Measurements from ENCODE around the gene PDZD4.

PDZD4 gene

DNA sequence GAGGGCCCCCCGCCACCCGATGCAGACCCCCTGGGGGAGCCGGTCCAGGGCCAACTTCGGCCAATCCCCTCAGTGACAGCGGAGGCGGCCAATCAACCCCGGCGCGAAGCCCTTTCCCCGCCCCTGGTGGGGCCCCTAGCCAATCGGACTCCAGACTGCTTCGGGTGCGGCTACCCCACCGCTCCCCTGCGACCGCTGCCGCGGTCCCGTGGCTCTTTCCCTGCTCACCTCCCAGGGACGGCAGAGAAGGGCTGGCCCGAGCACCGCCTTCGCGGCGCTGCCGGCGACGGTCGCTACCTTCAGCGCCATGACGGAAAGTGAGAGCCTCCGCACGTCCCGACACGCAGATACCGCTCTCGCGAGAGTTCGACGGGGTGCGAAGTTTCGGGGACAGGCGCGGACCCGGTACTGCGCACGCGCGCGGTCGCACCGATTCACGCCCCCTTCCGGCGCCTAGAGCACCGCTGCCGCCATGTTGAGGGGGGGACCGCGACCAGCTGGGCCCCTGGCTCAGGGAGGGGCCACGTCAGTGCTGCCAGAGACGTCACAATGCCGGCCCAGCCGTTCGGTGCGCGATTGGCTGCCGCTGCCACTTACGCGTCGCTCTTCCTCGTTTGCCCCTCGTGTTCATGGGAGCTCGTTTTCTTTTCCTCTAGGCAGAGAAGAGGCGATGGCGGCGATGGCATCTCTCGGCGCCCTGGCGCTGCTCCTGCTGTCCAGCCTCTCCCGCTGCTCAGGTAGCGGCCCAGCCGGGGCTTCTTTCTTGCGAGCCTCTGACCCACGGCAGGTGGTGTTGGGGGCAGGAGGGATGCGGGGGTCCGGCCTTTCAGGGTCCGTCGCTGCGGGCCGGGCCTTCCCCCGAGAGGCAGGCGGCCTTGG lies 36.1 kb downstream of the PDZD4 start, which contains the start of the genes IDH3G and SSR4:
Gene IDH3G, minus strand, starts transcription at position 358 of the 879 bp plus-strand sequence. Its CDS starts 49 bp downstream, at position 309.
Gene SSR4, plus strand, starts transcription at position 651 of the 879 bp plus-strand sequence. Its CDS starts 20 bp downstream, at position 671.
- TF ChIP-seq JUND (IDR thresholded peaks at IDR 0.05; ENCODE audit: low read depth): no peak
- DNase-seq (ENCODE audit: low read depth in 1 of 2, low spot score in 1 of 2): peak; percentile 91 to 93
- in situ Hi-C loops (cut with HindIII; ENCODE audit: low pct_unique_long_range_greater_than_20kb, low sequenced_read_pairs): no loop called here

DNA sequence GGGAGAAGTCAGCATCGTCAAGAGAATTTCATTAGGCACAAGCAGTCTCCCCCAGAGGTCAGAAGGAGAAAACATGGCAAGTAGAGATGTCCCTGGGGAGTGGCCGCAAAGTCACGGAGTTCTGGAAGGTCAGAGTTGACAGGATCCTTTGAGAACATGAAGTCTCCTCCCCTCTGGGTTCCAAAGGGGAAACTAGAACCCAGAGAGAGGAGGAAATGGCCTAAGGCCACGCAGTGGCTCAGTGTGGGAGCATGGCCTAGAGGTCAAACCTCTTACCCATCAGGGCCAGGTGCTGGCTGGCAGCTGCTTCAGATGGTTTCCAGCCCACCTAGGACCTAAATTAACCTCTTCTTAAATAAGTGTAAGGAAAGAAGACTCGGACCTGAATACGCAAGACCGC lies 37.1 kb downstream of the PDZD4 start:
- TF ChIP-seq JUND (IDR thresholded peaks at IDR 0.05; ENCODE audit: low read depth): no peak
- in situ Hi-C loops (cut with HindIII; ENCODE audit: low pct_unique_long_range_greater_than_20kb, low sequenced_read_pairs): no loop called here
- no peak for DNase-seq (ENCODE audit: low read depth in 1 of 2, low spot score in 1 of 2)

DNA sequence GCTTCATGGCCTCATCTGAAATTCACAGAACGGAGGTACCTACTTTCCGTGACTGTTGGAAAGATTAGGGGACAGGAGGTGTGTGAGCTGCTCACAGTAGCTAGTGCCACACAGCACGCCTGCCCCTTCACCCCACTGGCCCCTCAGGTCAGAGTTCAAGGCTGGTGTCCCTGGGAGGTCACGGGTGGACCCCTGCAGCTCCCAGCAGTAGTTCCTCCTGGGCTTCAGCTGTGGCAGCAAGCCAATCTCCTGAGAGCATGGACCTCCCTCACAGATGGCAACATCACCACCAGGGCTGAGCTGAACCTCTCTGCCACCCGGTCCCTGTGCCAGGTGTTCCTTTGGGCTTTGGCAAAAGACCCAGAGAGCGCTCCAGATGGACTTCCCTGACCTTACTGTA lies 38.0 kb downstream of the PDZD4 start:
- no peak for TF ChIP-seq JUND (IDR thresholded peaks at IDR 0.05; ENCODE audit: low read depth)
- no peak for DNase-seq (ENCODE audit: low read depth in 1 of 2, low spot score in 1 of 2)
- in situ Hi-C loops (cut with HindIII; ENCODE audit: low pct_unique_long_range_greater_than_20kb, low sequenced_read_pairs): no loop called here

DNA sequence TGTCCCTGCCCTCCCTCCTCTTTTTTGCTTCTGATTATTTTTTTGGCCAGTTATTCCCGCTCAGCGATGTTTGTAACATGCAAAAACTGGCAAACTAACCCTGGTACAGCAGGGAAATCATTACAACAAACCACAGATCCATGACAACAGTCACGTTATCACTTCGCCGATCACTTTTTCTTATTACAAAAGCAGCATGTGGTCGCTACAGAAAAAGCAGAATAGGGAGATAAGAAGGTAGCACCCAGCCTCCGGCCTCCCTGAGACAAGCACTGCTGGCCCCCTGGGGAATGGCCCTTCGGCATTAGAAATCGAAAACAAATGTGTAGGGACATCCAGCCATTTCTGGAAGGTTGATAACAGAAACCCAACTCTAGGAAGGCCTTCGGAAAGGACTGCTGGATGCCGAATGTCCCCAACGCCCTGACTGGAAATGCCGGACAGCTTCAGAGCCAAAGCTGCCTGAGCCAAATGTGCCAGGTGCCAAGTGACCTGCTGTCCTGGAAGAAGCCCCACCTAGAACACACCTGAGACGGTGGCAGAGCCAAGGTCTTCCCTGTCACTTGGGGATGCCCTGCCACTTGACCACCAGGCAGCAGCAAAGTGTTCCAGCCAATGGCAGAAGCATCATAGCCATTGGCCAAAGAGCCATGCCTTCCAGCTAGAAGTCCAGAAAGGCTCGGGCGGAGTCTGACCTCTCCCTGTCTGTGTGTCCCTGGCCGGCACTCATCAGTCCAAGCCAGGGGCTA lies 39.1 kb downstream of the PDZD4 start:
- in situ Hi-C loops (cut with HindIII; ENCODE audit: low pct_unique_long_range_greater_than_20kb, low sequenced_read_pairs): no loop called here
- no peak for TF ChIP-seq JUND (IDR thresholded peaks at IDR 0.05; ENCODE audit: low read depth)
- no peak for DNase-seq (ENCODE audit: low read depth in 1 of 2, low spot score in 1 of 2)

DNA sequence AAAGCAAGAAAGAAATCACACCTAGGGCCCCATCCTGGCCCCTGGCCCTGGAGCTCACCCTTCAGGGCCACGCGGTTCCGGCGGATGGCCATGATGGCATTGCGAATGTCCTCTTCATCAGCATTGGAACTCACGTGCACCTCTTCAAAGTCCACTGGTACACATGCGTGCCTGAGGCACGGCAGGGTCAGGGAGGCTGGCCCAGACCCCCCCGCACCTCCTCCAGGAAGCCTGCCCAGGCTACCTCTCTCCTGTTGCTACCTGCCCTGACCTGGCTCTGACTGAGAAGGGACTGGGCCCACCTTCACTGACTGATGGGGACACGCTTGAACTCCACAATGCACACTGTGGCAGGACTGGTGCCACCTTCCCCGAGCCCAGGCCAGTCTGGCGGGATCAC lies 40.7 kb downstream of the PDZD4 start:
- TF ChIP-seq JUND (IDR thresholded peaks at IDR 0.05; ENCODE audit: low read depth): no peak
- in situ Hi-C loops (cut with HindIII; ENCODE audit: low pct_unique_long_range_greater_than_20kb, low sequenced_read_pairs): no loop called here
- DNase-seq (ENCODE audit: low read depth in 1 of 2, low spot score in 1 of 2): no peak

DNA sequence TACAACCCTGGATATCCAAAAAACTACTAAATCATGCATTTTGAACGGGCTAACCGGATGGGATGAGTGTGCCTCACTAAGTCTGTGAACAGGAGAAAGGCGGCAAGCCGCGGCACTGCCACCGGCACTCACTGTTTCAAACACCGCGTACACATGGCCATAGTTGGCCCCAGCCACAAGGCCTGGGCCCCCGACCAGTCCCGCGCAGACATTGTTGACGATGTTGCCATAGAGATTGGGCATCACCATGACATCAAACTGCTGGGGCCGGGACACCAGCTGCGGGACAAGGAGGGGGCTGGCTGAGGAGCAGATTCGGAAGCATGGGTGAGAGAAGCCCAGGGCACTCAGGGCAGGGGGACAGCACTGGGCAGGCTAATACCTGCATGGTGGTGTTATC lies 43.7 kb downstream of the PDZD4 start:
- TF ChIP-seq JUND (IDR thresholded peaks at IDR 0.05; ENCODE audit: low read depth): no peak
- no peak for DNase-seq (ENCODE audit: low read depth in 1 of 2, low spot score in 1 of 2)
- in situ Hi-C loops (cut with HindIII; ENCODE audit: low pct_unique_long_range_greater_than_20kb, low sequenced_read_pairs): no loop called here

DNA sequence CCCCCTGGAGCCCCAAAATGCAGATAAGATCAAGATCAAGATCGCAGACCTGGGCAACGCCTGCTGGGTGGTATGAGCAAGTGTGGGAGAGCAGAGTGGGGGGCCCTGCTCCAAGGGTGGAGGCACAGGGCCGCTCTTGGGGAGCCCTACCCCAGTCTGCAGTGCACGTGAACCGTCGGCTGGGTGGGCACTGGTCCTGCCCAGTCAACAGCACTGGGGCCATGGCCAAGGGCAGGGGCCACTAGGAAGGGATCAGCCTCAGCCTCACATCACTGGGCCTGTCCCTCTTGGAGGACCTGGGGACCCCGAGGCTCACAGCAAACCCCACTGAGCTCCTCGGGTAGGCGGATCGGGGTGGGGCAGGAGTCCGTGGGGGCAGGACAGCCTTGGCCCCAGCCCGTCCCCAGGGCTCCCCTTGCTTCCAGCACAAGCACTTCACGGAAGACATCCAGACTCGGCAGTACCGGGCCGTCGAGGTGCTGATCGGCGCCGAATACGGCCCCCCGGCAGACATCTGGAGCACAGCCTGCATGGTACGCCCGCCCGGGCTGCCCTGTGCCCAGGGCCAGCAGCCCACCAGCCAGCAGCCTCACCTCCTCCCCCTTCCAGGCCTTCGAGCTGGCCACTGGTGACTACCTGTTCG lies 45.9 kb downstream of the PDZD4 start:
- no peak for TF ChIP-seq JUND (IDR thresholded peaks at IDR 0.05; ENCODE audit: low read depth)
- no peak for DNase-seq (ENCODE audit: low read depth in 1 of 2, low spot score in 1 of 2)
- in situ Hi-C loops (cut with HindIII; ENCODE audit: low pct_unique_long_range_greater_than_20kb, low sequenced_read_pairs): no loop called here

DNA sequence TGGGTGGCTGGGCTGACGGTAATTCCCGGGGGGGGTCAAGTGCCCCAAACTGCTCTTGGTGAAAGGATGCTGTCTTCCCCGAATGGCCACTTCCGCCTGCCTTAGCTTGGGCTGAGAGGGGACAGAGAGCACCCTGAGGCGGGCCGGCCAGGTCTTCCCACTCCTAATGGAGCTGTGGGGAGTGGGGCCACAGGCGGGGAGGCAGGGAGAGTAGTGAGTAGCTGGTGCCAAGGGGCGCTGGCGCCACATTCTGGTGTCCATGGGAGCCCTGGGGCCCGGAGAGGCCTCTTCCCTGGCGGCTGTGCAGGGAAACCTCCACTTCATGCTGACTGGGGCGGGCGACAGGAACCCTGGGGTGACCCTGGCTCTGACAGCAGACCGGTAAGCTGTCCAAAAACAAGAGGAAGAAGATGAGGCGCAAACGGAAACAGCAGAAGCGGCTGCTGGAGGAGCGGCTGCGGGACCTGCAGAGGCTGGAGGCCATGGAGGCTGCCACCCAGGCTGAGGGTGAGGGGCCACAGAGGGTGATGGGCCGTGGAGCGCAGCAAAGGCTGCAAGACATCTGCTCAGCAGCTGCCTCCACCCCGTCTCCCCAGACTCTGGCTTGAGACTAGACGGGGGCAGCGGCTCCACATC lies 46.8 kb downstream of the PDZD4 start:
- TF ChIP-seq JUND (IDR thresholded peaks at IDR 0.05; ENCODE audit: low read depth): no peak
- in situ Hi-C loops (cut with HindIII; ENCODE audit: low pct_unique_long_range_greater_than_20kb, low sequenced_read_pairs): no loop called here
- no peak for DNase-seq (ENCODE audit: low read depth in 1 of 2, low spot score in 1 of 2)

DNA sequence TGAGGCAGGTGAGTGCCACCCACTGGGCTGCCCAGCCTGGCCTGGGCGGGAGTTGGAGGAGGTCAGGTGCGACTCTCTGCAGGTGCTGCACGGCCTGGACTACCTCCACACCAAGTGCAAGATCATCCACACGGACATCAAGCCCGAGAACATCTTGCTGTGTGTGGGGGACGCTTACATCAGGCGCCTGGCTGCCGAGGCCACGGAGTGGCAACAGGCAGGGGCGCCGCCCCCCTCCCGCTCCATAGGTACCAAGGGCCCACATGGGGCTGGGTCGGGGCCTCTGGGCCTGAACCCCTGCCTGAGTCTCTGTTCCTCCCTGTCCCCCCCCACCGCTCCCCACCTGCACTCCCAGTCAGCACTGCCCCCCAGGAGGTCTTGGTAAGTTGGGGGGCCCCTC lies 47.5 kb downstream of the PDZD4 start:
- no peak for TF ChIP-seq JUND (IDR thresholded peaks at IDR 0.05; ENCODE audit: low read depth)
- no peak for DNase-seq (ENCODE audit: low read depth in 1 of 2, low spot score in 1 of 2)
- in situ Hi-C loops (cut with HindIII; ENCODE audit: low pct_unique_long_range_greater_than_20kb, low sequenced_read_pairs): no loop called here

DNA sequence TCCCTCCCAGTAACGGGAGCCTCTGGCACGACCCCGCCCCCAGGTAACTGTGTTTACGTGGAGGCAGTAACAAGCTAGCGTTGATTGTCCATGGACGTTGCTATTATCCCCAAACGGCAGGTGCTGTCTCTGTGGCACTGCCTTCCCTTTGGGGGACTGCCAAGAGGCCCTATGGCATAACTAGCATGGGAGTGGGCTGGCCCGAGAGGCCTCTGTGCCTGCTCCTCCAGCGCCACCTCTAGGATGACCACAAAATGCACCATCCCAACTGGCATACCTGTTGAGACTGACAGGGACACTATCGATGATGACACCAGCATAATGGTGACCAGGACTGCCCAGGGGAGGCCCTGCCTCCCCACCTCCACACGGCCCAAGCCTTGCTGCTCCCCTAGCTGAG lies 48.0 kb downstream of the PDZD4 start:
- TF ChIP-seq JUND (IDR thresholded peaks at IDR 0.05; ENCODE audit: low read depth): no peak
- DNase-seq (ENCODE audit: low read depth in 1 of 2, low spot score in 1 of 2): peak in 1 of 2 experiments; percentile 6
- in situ Hi-C loops (cut with HindIII; ENCODE audit: low pct_unique_long_range_greater_than_20kb, low sequenced_read_pairs): no loop called here

DNA sequence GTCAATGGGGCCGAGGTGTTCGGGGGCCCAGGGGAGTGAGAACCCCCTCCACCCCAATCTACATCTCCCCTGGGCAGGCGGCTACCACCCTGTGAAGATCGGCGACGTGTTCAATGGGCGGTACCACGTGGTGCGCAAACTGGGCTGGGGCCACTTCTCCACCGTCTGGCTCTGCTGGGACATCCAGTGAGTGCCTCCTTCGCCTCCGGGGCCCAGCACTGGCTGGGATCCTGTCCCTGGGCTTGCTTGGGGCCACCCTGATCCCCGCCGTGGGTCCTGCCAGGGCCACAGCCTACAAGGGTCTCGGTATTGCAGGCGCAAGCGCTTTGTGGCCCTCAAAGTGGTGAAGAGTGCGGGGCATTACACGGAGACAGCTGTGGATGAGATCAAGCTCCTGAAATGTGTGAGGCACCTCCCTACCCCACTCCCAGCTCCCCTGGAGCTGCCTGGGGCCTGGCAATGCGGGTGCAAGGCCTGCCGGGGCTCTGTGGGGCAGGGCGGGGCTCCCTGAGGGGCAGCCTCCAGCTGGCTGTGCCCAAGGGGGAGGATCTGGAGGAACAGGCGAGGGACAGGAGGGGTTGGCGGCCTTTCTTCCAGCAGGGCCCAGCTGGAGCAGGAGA lies 48.8 kb downstream of the PDZD4 start:
- no peak for DNase-seq (ENCODE audit: low read depth in 1 of 2, low spot score in 1 of 2)
- no peak for TF ChIP-seq JUND (IDR thresholded peaks at IDR 0.05; ENCODE audit: low read depth)
- in situ Hi-C loops (cut with HindIII; ENCODE audit: low pct_unique_long_range_greater_than_20kb, low sequenced_read_pairs): no loop called here

All from T47D (cell line).